ENCODE measurements around the gene MVD. TPM values are rescaled to one million over a fixed set of nuclear protein-coding genes. Genes with fewer than 3 reads are reported as not detected.

Gene MVD
- total and polyA plus RNA-seq, 4 experiments from 2014 or later = 15.6 to 57.0 (median 35.9) TPM

- H3K36me3 Mint-ChIP-seq = peaks cover 25 to 31% of the 10 kb centered on the region in 2 donors
- Histone ChIP-seq H3K36me3 (ENCODE audit: insufficient read depth, low read length) (peaks cover 47% of the 10 kb centered on the region), H3K27ac (ENCODE audit: low read depth, low read length) (peak overlapping the region; percentile 35), H3K4me3 (ENCODE audit: low read length in 2 of 2) (no peak overlapping the region), H3K27me3 (ENCODE audit: insufficient read depth, low read length) (no peaks in the 10 kb centered on the region), H3K4me1 (ENCODE audit: insufficient read depth, low read length) (peaks cover 83% of the 10 kb centered on the region), H3K9me3 (ENCODE audit: control insufficient read depth in 1 of 2, low read length in 2 of 2) (no peaks in the 10 kb centered on the region)
- CTCF ChIA-PET (ENCODE audit: partially characterized antibody) = no interaction called here
- no peak for DNase-seq
- peaks cover 12 to 66% (median 48%) of the 10 kb centered on the region in 4 donors for H3K4me1 Mint-ChIP-seq
- H3K27me3 Mint-ChIP-seq = no peaks in the 10 kb centered on the region
- H3K4me3 Mint-ChIP-seq = peak overlapping the region in 4 of 8 donors; percentile 15 to 30 (median 26)
- intact Hi-C loops (cut with micrococcal nuclease) = no loop called here
- H3K27ac Mint-ChIP-seq = peak overlapping the region; percentile 19 to 88 (median 67)
- POLR2A ChIA-PET (ENCODE audit: partially characterized antibody) = interaction anchor here (1.2 to 4.1 kb wide), 5 partner anchors 8 to 47 kb away, joined by 3 to 21 read pairs (median 4); partner anchors contain the start of genes CYBA and SNAI3
- H3K9me3 Mint-ChIP-seq = peaks cover 0 to 2% (median 0%) of the 10 kb centered on the region in 8 donors
Observed at GRCh38 chr16:88697116-88697830, 34.4 kb upstream of the MVD start.

- Mint-ChIP-seq H3K27me3 (no peaks in the 10 kb centered on the region), H3K9me3 (peaks cover 0 to 2% (median 0%) of the 10 kb centered on the region in 8 donors), H3K4me3 (peak overlapping the region in 1 of 8 donors; percentile 25), H3K27ac (peak overlapping the region in 3 of 7 donors; percentile 19 to 40 (median 32)), H3K4me1 (peaks cover 16 to 69% (median 49%) of the 10 kb centered on the region in 4 donors), H3K36me3 (peaks cover 25 to 31% of the 10 kb centered on the region in 2 donors)
- ChIA-PET POLR2A (ENCODE audit: partially characterized antibody) (interaction anchor here (1.4 to 4.1 kb wide), 3 partner anchors 9 to 63 kb away, joined by 3 to 21 read pairs (median 3); partner anchors contain the start of gene SNAI3), CTCF (ENCODE audit: partially characterized antibody) (no interaction called here)
- Histone ChIP-seq H3K4me1 (ENCODE audit: insufficient read depth, low read length) (peaks cover 83% of the 10 kb centered on the region), H3K4me3 (ENCODE audit: low read length in 2 of 2) (no peak overlapping the region), H3K27me3 (ENCODE audit: insufficient read depth, low read length) (no peaks in the 10 kb centered on the region), H3K36me3 (ENCODE audit: insufficient read depth, low read length) (peaks cover 47% of the 10 kb centered on the region), H3K27ac (ENCODE audit: low read depth, low read length) (no peak overlapping the region), H3K9me3 (ENCODE audit: control insufficient read depth in 1 of 2, low read length in 2 of 2) (no peaks in the 10 kb centered on the region)
- intact Hi-C loops (cut with micrococcal nuclease) = no loop called here
- no peak for DNase-seq
Observed at GRCh38 chr16:88696441-88696840, 33.5 kb upstream of the MVD start.

GRCh38 chr16:88695753-88696152, 32.9 kb upstream of the MVD start:
- Mint-ChIP-seq H3K27ac (peak overlapping the region in 3 of 7 donors; percentile 40 to 65 (median 60)), H3K4me1 (peaks cover 21 to 76% (median 52%) of the 10 kb centered on the region in 4 donors), H3K27me3 (no peaks in the 10 kb centered on the region), H3K4me3 (no peak overlapping the region), H3K36me3 (peaks cover 25 to 26% of the 10 kb centered on the region in 2 donors), H3K9me3 (peaks cover 0 to 2% (median 0%) of the 10 kb centered on the region in 8 donors)
- Histone ChIP-seq H3K4me1 (ENCODE audit: insufficient read depth, low read length) (peaks cover 85% of the 10 kb centered on the region), H3K9me3 (ENCODE audit: control insufficient read depth in 1 of 2, low read length in 2 of 2) (no peaks in the 10 kb centered on the region), H3K4me3 (ENCODE audit: low read length in 2 of 2) (no peak overlapping the region), H3K27ac (ENCODE audit: low read depth, low read length) (no peak overlapping the region), H3K36me3 (ENCODE audit: insufficient read depth, low read length) (peaks cover 47% of the 10 kb centered on the region), H3K27me3 (ENCODE audit: insufficient read depth, low read length) (no peaks in the 10 kb centered on the region)
- ChIA-PET POLR2A (ENCODE audit: partially characterized antibody) (interaction anchor here (1.0 to 4.1 kb wide), 4 partner anchors 9 to 62 kb away, joined by 3 to 21 read pairs (median 3); partner anchors contain the start of gene SNAI3), CTCF (ENCODE audit: partially characterized antibody) (no interaction called here)
- DNase-seq = no peak
- intact Hi-C loops (cut with micrococcal nuclease) = no loop called here

- Mint-ChIP-seq H3K9me3 (peaks cover 0 to 2% (median 0%) of the 10 kb centered on the region in 8 donors), H3K36me3 (peaks cover 22% of the 10 kb centered on the region in 2 donors), H3K4me3 (no peak overlapping the region)
Observed at GRCh38 chr16:88695218-88695617, 32.3 kb upstream of the MVD start.

GRCh38 chr16:88694221-88695087, 31.6 kb upstream of the MVD start:
- Histone ChIP-seq H3K9me3 (ENCODE audit: control insufficient read depth in 1 of 2, low read length in 2 of 2) (no peaks in the 10 kb centered on the region), H3K27me3 (ENCODE audit: insufficient read depth, low read length) (no peaks in the 10 kb centered on the region), H3K27ac (ENCODE audit: low read depth, low read length) (peak overlapping the region; percentile 16), H3K36me3 (ENCODE audit: insufficient read depth, low read length) (peaks cover 38% of the 10 kb centered on the region), H3K4me1 (ENCODE audit: insufficient read depth, low read length) (peaks cover 85% of the 10 kb centered on the region), H3K4me3 (ENCODE audit: low read length in 2 of 2) (no peak overlapping the region)
- Mint-ChIP-seq H3K27ac (peak overlapping the region; percentile 44 to 94 (median 68)), H3K4me3 (peak overlapping the region in 1 of 8 donors; percentile 10), H3K4me1 (peaks cover 21 to 77% (median 49%) of the 10 kb centered on the region in 4 donors), H3K36me3 (peaks cover 14 to 18% of the 10 kb centered on the region in 2 donors), H3K9me3 (peaks cover 0 to 2% (median 0%) of the 10 kb centered on the region in 8 donors), H3K27me3 (no peaks in the 10 kb centered on the region)
- no peak for DNase-seq
- ChIA-PET POLR2A (ENCODE audit: partially characterized antibody) (interaction anchor here (1.1 to 10.2 kb wide), 3 partner anchors 10 to 45 kb away, joined by 3 to 249 read pairs (median 3); partner anchors contain the start of genes CTU2, MVD and RNF166), CTCF (ENCODE audit: partially characterized antibody) (no interaction called here)
- intact Hi-C loops (cut with micrococcal nuclease) = no loop called here

More at GRCh38 chr16:88695218-88695617, 32.3 kb upstream of the MVD start:
- no peaks in the 10 kb centered on the region for H3K27me3 Mint-ChIP-seq
- H3K4me3 ChIP-seq (ENCODE audit: low read length in 2 of 2) = no peak overlapping the region
- no peaks in the 10 kb centered on the region for H3K27me3 ChIP-seq (ENCODE audit: insufficient read depth, low read length)
- ChIA-PET CTCF (ENCODE audit: partially characterized antibody) (no interaction called here), POLR2A (ENCODE audit: partially characterized antibody) (interaction anchor here (1.0 to 4.1 kb wide), 3 partner anchors 9 to 62 kb away, joined by 3 to 21 read pairs (median 3); partner anchors contain the start of gene SNAI3)
- H3K36me3 ChIP-seq (ENCODE audit: insufficient read depth, low read length) = peaks cover 46% of the 10 kb centered on the region
- no peak overlapping the region for H3K27ac ChIP-seq (ENCODE audit: low read depth, low read length)
- H3K4me1 ChIP-seq (ENCODE audit: insufficient read depth, low read length) = peaks cover 85% of the 10 kb centered on the region
- peaks cover 24 to 78% (median 53%) of the 10 kb centered on the region in 4 donors for H3K4me1 Mint-ChIP-seq
- intact Hi-C loops (cut with micrococcal nuclease) = no loop called here
- peak overlapping the region in 5 of 7 donors; percentile 17 to 80 (median 44) for H3K27ac Mint-ChIP-seq
- no peaks in the 10 kb centered on the region for H3K9me3 ChIP-seq (ENCODE audit: control insufficient read depth in 1 of 2, low read length in 2 of 2)
- no peak for DNase-seq

GRCh38 chr16:88693420-88694177, 30.7 kb upstream of the MVD start:
- H3K4me1 Mint-ChIP-seq = peaks cover 23 to 79% (median 52%) of the 10 kb centered on the region in 4 donors
- Histone ChIP-seq H3K27ac (ENCODE audit: low read depth, low read length) (peak overlapping the region; percentile 36), H3K4me1 (ENCODE audit: insufficient read depth, low read length) (peaks cover 78% of the 10 kb centered on the region), H3K27me3 (ENCODE audit: insufficient read depth, low read length) (no peaks in the 10 kb centered on the region), H3K36me3 (ENCODE audit: insufficient read depth, low read length) (peaks cover 32% of the 10 kb centered on the region), H3K9me3 (ENCODE audit: control insufficient read depth in 1 of 2, low read length in 2 of 2) (no peaks in the 10 kb centered on the region), H3K4me3 (ENCODE audit: low read length in 2 of 2) (no peak overlapping the region)
- peaks cover 14 to 18% of the 10 kb centered on the region in 2 donors for H3K36me3 Mint-ChIP-seq
- intact Hi-C loops (cut with micrococcal nuclease) = loop anchor here (1.0 kb wide), 1 partner anchor 8 kb away; no protein-coding TSS in a partner anchor
- CTCF ChIA-PET (ENCODE audit: partially characterized antibody) = interaction anchor here (1.7 kb wide), 2 partner anchors 8 to 13 kb away, joined by 3 to 4 read pairs; no protein-coding TSS in a partner anchor
- no peak for DNase-seq
- POLR2A ChIA-PET (ENCODE audit: partially characterized antibody) = interaction anchor here (1.1 to 10.2 kb wide), 4 partner anchors 10 to 44 kb away, joined by 3 to 249 read pairs (median 4); partner anchors contain the start of genes CTU2, MVD and RNF166
- peak overlapping the region in 4 of 8 donors; percentile 15 to 76 (median 52) for H3K4me3 Mint-ChIP-seq
- H3K27me3 Mint-ChIP-seq = no peaks in the 10 kb centered on the region
- peaks cover 0 to 2% (median 0%) of the 10 kb centered on the region in 8 donors for H3K9me3 Mint-ChIP-seq
- H3K27ac Mint-ChIP-seq = peak overlapping the region in 5 of 7 donors; percentile 82 to 94 (median 90)
